ENCODE measurements around the gene SFXN1.

The SFXN1 gene

GRCh38 chr5:175466700-175467318, 11.6 kb upstream of the SFXN1 start:
- no peak for DNase-seq

- no peak for DNase-seq
Measured at GRCh38 chr5:175467983-175468690, 10.2 kb upstream of the SFXN1 start.

GRCh38 chr5:175468892-175469291, 9.5 kb upstream of the SFXN1 start:
- no peak for DNase-seq

GRCh38 chr5:175469916-175470315, 8.4 kb upstream of the SFXN1 start:
- no peak for DNase-seq

GRCh38 chr5:175470781-175471180, 7.6 kb upstream of the SFXN1 start:
- DNase-seq, result no peak

GRCh38 chr5:175471196-175471595, 7.2 kb upstream of the SFXN1 start:
- DNase-seq, result no peak

- DNase-seq, result no peak
Measured at GRCh38 chr5:175471628-175472027, 6.7 kb upstream of the SFXN1 start.

- DNase-seq, result no peak
Measured at GRCh38 chr5:175472378-175472777, 6.0 kb upstream of the SFXN1 start.

GRCh38 chr5:175475248-175475647, 3.1 kb upstream of the SFXN1 start:
- DNase-seq, result no peak

- no peak for DNase-seq
Measured at GRCh38 chr5:175477440-175477839, 920 bp upstream of the SFXN1 start.

- no peak for DNase-seq
Measured at GRCh38 chr5:175478008-175478383, 364 bp upstream of the SFXN1 start.

GRCh38 chr5:175479125-175479881, 943 bp downstream of the SFXN1 start:
- no peak for DNase-seq

GRCh38 chr5:175483337-175483736, 5.0 kb downstream of the SFXN1 start:
- no peak for DNase-seq

GRCh38 chr5:175484322-175484721, 6.0 kb downstream of the SFXN1 start:
- DNase-seq, result no peak

- DNase-seq, result no peak
Measured at GRCh38 chr5:175484829-175485228, 6.5 kb downstream of the SFXN1 start.

GRCh38 chr5:175485631-175486030, 7.3 kb downstream of the SFXN1 start:
- DNase-seq, result no peak

GRCh38 chr5:175487514-175488222, 9.3 kb downstream of the SFXN1 start:
- DNase-seq, result no peak

GRCh38 chr5:175489693-175490443, 11.5 kb downstream of the SFXN1 start:
- DNase-seq, result no peak

- DNase-seq, result no peak
Measured at GRCh38 chr5:175491223-175491622, 12.9 kb downstream of the SFXN1 start.

- DNase-seq, result no peak
Measured at GRCh38 chr5:175493260-175493659, 14.9 kb downstream of the SFXN1 start.

GRCh38 chr5:175493726-175494125, 15.4 kb downstream of the SFXN1 start:
- no peak for DNase-seq

- no peak for DNase-seq
Measured at GRCh38 chr5:175494264-175495183, 16.2 kb downstream of the SFXN1 start.

Data from activated naive CD4-positive, alpha-beta T cell (primary cell).